B cell (primary cell): Measurements from ENCODE around the gene RNFT2. TPM values are rescaled to one million over a fixed set of nuclear protein-coding genes. Genes with fewer than 3 reads are reported as not detected.

Experiments
- ATAC-seq: fragments of 200-7000 bp; cut with Tn5 transposase; one replicate; pipeline ENCODE4 v1.10.0; 2021; ENCODE audit warnings: low read depth, mild to moderate bottlenecking, moderate number of reproducible peaks, moderate library complexity
- CTCF ChIA-PET: fragments of 350-600 bp; sonication (Branson Sonifier 250); formaldehyde crosslinking; loops from one replicate; lab custom pipeline; 2021; ENCODE audit warnings: antibody characterized with exemption, inconsistent platforms; lab: Charles Lee
- POLR2A ChIA-PET: fragments of 350-600 bp; sonication (Branson Sonifier 250); formaldehyde crosslinking; loops from one replicate; lab custom pipeline; 2021; ENCODE audit warnings: antibody characterized with exemption; lab: Charles Lee
- DNase-seq: peaks from one replicate; pipeline ENCODE4 v3.0.0; 2013
- H2AFZ ChIP-seq: 2 replicates; pipeline ENCODE4 v1.6.1; 2012; ENCODE audit warnings: mild to moderate bottlenecking, low read depth, low read length; ENCODE audit not compliant: insufficient read depth, poor library complexity, severe bottlenecking
- H3K27ac ChIP-seq, 2 donors: 1 replicate in 1 of 2; 2 replicates in 1 of 2; pipeline ENCODE4 v1.5.1; 2012 to 2013; ENCODE audit warnings: low read length in 2 of 2, mild to moderate bottlenecking in 2 of 2, moderate library complexity in 1 of 2
- H3K27me3 ChIP-seq, 4 experiments: fragments of 200-600 bp in 1 of 4; sonication (generic) in 1 of 4; replicated peaks in 1 of 4; 1 replicate in 2 of 4; 2 replicates in 2 of 4; pipeline versions ENCODE4 v1.6.1 to v1.7.0; 2013 to 2016; ENCODE audit warnings: low read length in 3 of 4, mild to moderate bottlenecking in 2 of 4, mixed read lengths in 1 of 4, moderate library complexity in 1 of 4; ENCODE audit not compliant: insufficient read depth in 4 of 4, control insufficient read depth in 3 of 4; ENCODE audit errors: control extremely low read depth in 1 of 4
- H3K36me3 ChIP-seq, 2 experiments: replicated peaks in 1 of 2; 1 replicate in 1 of 2; 2 replicates in 1 of 2; pipeline versions ENCODE4 v1.6.1 to v1.7.1; 2013; ENCODE audit warnings: low read length in 1 of 2; ENCODE audit not compliant: insufficient read depth in 2 of 2, control insufficient read depth in 1 of 2; ENCODE audit errors: control extremely low read depth in 1 of 2, extremely low read depth in 1 of 2
- H3K4me1 ChIP-seq, 2 donors: fragments of 200-600 bp in 1 of 2; sonication (generic) in 1 of 2; 1 replicate in 1 of 2; 2 replicates in 1 of 2; pipeline versions ENCODE4 v1.5.1 to v1.6.1; 2013 to 2017; ENCODE audit warnings: low read length in 2 of 2; ENCODE audit not compliant: control insufficient read depth in 2 of 2, insufficient read depth in 2 of 2
- H3K4me2 ChIP-seq: replicated peaks from 2 replicates; pipeline ENCODE3; 2012; ENCODE audit warnings: mild to moderate bottlenecking, low read depth, low read length; ENCODE audit not compliant: poor library complexity, severe bottlenecking
- H3K4me3 ChIP-seq, 5 experiments: fragments of 200-600 bp in 1 of 5; sonication (generic) in 1 of 5; 1 replicate in 3 of 5; 2 replicates in 2 of 5; pipeline versions ENCODE4 v1.5.1 to v1.7.0; 2011 to 2016; ENCODE audit warnings: low read length in 4 of 5, mild to moderate bottlenecking in 4 of 5, low read depth in 2 of 5, control low read depth in 1 of 5, moderate library complexity in 1 of 5; ENCODE audit not compliant: insufficient read depth in 1 of 5; ENCODE audit errors: control extremely low read depth in 1 of 5, extremely low read depth in 1 of 5
- H3K79me2 ChIP-seq: fragments of 200-600 bp; sonication (generic); one replicate; pipeline ENCODE4 v1.6.0; 2016; ENCODE audit warnings: low read length; ENCODE audit not compliant: control insufficient read depth, insufficient read depth
- H3K9ac ChIP-seq: fragments of 200-600 bp; sonication (generic); 2 replicates; pipeline ENCODE4 v1.6.1; 2017; ENCODE audit warnings: mild to moderate bottlenecking, low read length, moderate library complexity
- H3K9me3 ChIP-seq, 3 donors: one replicate each; pipeline versions ENCODE4 v1.6.1 to v1.7.1; 2013; ENCODE audit warnings: low read length in 2 of 3; ENCODE audit not compliant: control insufficient read depth in 2 of 3, insufficient read depth in 1 of 3; ENCODE audit errors: control extremely low read depth in 1 of 3
- H4K20me1 ChIP-seq: 2 replicates; pipeline ENCODE4 v1.6.0; 2012; ENCODE audit warnings: mild to moderate bottlenecking, low read length; ENCODE audit not compliant: insufficient read depth, control insufficient read depth, poor library complexity, severe bottlenecking
- H3K27ac Mint-ChIP-seq: one replicate; pipeline ENCODE4 v1.8.0; 2021; ENCODE audit warnings: mixed read lengths
- H3K27me3 Mint-ChIP-seq: one replicate; pipeline ENCODE4 v1.8.0; 2021; ENCODE audit warnings: mixed read lengths
- H3K4me1 Mint-ChIP-seq: one replicate; pipeline ENCODE4 v1.8.0; 2021; ENCODE audit warnings: mixed read lengths
- H3K4me3 Mint-ChIP-seq: one replicate; pipeline ENCODE4 v1.8.0; 2021; ENCODE audit warnings: mixed read lengths
- H3K9me3 Mint-ChIP-seq: one replicate; pipeline ENCODE4 v1.8.0; 2022; ENCODE audit warnings: mixed read lengths; ENCODE audit not compliant: insufficient read depth
- EZH2 ChIP-seq: IDR thresholded peaks from 2 replicates; pipeline ENCODE4 v1.6.1; 2012; ENCODE audit warnings: borderline replicate concordance, low read depth, mild to moderate bottlenecking, moderate library complexity, low read length; ENCODE audit not compliant: insufficient read depth, poor library complexity, severe bottlenecking
- WGBS: methylation state at CpG from one replicate; pipeline ENCODE4 v1.1.5; 2013; ENCODE audit warnings: missing lambda C conversion rate; ENCODE audit not compliant: insufficient coverage; 5-methylcytosine and 5-hydroxymethylcytosine counted together
- intact Hi-C: fragments of 100-400 bp; cut with micrococcal nuclease; formaldehyde crosslinking; loops from one replicate; pipeline ENCODE4 v1.10.0; 2022
- polyA plus RNA-seq: library from polyadenylated mRNA; depleted of rRNA; stranded (reverse); fragments of >200 nt; gene quantifications from 2 replicates; pipeline ENCODE4 v1.2.3, GENCODE V29; 2012
- total RNA-seq, 2 donors: library from RNA; stranded (reverse); fragments of 120-200 nt in 1 of 2; gene quantifications; 1 replicate in 1 of 2; 2 replicates in 1 of 2; pipeline versions ENCODE4 v1.2.3 to v1.2.4, GENCODE V29; 2013 to 2022
- TF ChIP-seq, protein P1 (sequence below): fragments of 200-600 bp; IDR thresholded peaks from one replicate; pipeline ENCODE4 v1.8.0; 2022; ENCODE audit warnings: antibody characterized with exemption, mild to moderate bottlenecking

Gene RNFT2
- total and polyA plus RNA-seq, 2 donors (not counting 1 experiment from before 2014, with no cell fraction given) = 5.2 to 18.2 TPM

DNA sequence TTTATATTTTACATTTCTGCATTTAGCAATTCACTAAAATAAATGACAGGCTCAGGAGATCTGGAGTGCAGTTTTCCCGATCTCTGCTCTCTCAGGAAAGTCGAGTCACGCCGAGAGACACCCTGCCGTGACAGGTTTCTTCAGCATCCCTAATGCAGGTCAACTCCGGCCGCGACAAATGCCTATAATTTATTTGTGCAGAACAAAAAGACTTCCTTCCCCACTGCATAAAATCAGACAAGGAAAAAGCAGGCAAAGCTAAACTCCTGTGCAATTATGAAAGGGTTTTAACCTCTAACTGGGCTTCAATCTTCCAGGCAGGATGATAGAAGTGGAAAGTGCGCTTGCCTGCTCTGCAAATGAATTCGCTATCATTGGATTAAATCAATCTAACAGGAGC, 28.3 kb upstream of the RNFT2 start:
- WGBS = 76% methylated on average over 5 of the region's 10 CpGs
- ATAC-seq (no peak), DNase-seq (no peak)
- Histone ChIP-seq H2AFZ (no peak overlapping the region), H3K4me2 (no peak overlapping the region), H3K27me3 (peaks cover 0 to 8% (median 3%) of the 10 kb centered on the region in 4 experiments), H3K36me3 (peaks cover 0 to 2% of the 10 kb centered on the region in 2 experiments), H3K4me1 (peaks cover 20 to 24% of the 10 kb centered on the region in 2 donors), H3K27ac (no peak overlapping the region), H3K9me3 (no peaks in the 10 kb centered on the region), H3K4me3 (no peak overlapping the region), H3K79me2 (no peaks in the 10 kb centered on the region), H3K9ac (no peak overlapping the region), H4K20me1 (no peaks in the 10 kb centered on the region)
- Mint-ChIP-seq H3K4me1 (peaks cover 30% of the 10 kb centered on the region), H3K27me3 (peaks cover 9% of the 10 kb centered on the region), H3K27ac (no peak overlapping the region), H3K9me3 (no peaks in the 10 kb centered on the region), H3K4me3 (no peak overlapping the region)
- CTCF ChIA-PET = interaction anchor here (0.6 to 3.1 kb wide), 33 partner anchors 9 to 1775 kb away, joined by 3 to 69 read pairs (median 5); partner anchors contain the start of gene HRK
- POLR2A ChIA-PET = interaction anchor here (1.0 to 1.1 kb wide), 2 partner anchors 148 to 173 kb away, joined by 3 to 6 read pairs; no protein-coding TSS in a partner anchor
- intact Hi-C loops = loop anchor here (1.0 to 10.0 kb wide), 4 partner anchors 435 to 711 kb away; partner anchors contain the start of gene MED13L
- TF ChIP-seq, protein P1, sequence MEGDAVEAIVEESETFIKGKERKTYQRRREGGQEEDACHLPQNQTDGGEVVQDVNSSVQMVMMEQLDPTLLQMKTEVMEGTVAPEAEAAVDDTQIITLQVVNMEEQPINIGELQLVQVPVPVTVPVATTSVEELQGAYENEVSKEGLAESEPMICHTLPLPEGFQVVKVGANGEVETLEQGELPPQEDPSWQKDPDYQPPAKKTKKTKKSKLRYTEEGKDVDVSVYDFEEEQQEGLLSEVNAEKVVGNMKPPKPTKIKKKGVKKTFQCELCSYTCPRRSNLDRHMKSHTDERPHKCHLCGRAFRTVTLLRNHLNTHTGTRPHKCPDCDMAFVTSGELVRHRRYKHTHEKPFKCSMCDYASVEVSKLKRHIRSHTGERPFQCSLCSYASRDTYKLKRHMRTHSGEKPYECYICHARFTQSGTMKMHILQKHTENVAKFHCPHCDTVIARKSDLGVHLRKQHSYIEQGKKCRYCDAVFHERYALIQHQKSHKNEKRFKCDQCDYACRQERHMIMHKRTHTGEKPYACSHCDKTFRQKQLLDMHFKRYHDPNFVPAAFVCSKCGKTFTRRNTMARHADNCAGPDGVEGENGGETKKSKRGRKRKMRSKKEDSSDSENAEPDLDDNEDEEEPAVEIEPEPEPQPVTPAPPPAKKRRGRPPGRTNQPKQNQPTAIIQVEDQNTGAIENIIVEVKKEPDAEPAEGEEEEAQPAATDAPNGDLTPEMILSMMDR = no peak

DNA sequence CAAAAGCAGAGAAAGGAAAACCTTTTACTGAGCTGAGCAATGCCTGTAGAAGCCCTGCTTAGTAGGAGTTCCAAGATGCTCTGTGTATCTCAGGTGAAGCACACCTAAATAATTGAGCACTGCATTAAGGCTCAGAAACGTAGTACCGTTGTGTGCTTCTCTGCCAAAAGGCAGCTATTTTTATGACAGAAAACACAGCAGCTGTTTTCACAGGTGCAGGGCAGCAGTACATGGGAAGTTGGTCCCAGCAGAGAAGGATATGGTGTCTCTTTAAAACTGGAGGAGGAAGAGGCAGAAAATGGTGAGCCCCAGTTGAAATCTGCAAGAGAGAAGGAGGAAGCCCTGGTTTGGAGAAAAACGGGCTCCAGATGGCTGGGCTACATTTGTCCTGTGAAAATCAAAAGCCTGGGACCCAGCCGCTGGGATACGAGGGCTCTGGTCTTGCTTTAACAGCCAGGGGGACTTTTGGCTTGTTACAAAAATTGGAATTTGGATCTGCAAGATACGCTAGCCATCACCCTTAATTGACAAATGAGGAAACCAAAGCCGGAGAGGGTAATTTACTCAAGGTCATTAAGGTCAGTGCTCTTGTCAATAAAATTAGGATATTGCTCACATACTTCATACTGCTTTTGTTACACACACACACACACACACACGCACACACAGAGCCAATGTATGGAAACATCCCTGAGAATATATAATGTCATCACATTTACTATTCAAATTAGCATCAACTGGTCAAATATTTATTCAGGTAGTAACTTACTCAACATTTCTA, 27.6 kb upstream of the RNFT2 start:
- DNase-seq (no peak), ATAC-seq (no peak)
- TF ChIP-seq, protein P1 = no peak
- no peak for TF ChIP-seq EZH2
- H4K20me1 ChIP-seq = no peaks in the 10 kb centered on the region
- Mint-ChIP-seq H3K27me3 (peaks cover 9% of the 10 kb centered on the region), H3K4me3 (no peak overlapping the region), H3K9me3 (no peaks in the 10 kb centered on the region), H3K27ac (no peak overlapping the region), H3K4me1 (peaks cover 30% of the 10 kb centered on the region)
- ChIA-PET POLR2A (no interaction called here), CTCF (interaction anchor here (1.1 to 3.1 kb wide), 12 partner anchors 8 to 793 kb away, joined by 3 to 69 read pairs (median 13); partner anchors contain the start of gene HRK)
- H2AFZ ChIP-seq = no peak overlapping the region
- H3K4me3 ChIP-seq = no peak overlapping the region
- 17% methylated on average over 4 of the region's 8 CpGs for WGBS
- H3K9ac ChIP-seq = no peak overlapping the region
- H3K9me3 ChIP-seq = no peaks in the 10 kb centered on the region
- peaks cover 0 to 8% (median 3%) of the 10 kb centered on the region in 4 experiments for H3K27me3 ChIP-seq
- H3K79me2 ChIP-seq = no peaks in the 10 kb centered on the region
- H3K4me1 ChIP-seq = peaks cover 20 to 24% of the 10 kb centered on the region in 2 donors
- H3K27ac ChIP-seq = no peak overlapping the region
- H3K4me2 ChIP-seq = no peak overlapping the region
- intact Hi-C loops = no loop called here
- H3K36me3 ChIP-seq = peaks cover 0 to 10% of the 10 kb centered on the region in 2 experiments
